ENCODE data around the gene SIRPG. TPM values are rescaled to one million over a fixed set of nuclear protein-coding genes. Genes with fewer than 3 reads are reported as not detected.
"Not testable (repeated sequence)": the region's sequence is repeated elsewhere in the genome, so short reads cannot be mapped to it uniquely, and the experiment has no call there.

SIRPG gene
- polyA plus RNA-seq, 1 of the 3 experiments (the other 2 are of a cell fraction) = not detected

GRCh38 chr20:1644101-1644962, 13.2 kb downstream of the SIRPG start:
- Histone ChIP-seq H2AFZ (ENCODE audit: low read depth) (no peak overlapping the region), H3F3A (replicated peaks; ENCODE audit: insufficient read depth) (no peaks in the 10 kb centered on the region), H3K79me2 (ENCODE audit: insufficient read depth) (no peaks in the 10 kb centered on the region), H3K9ac (no peak overlapping the region), H4K20me1 (ENCODE audit: insufficient read depth) (no peaks in the 10 kb centered on the region), H3K4me1 (ENCODE audit: control insufficient read depth in 1 of 2, insufficient read depth in 2 of 2, low read depth in 1 of 2, low read length in 1 of 2) (no peaks in the 10 kb centered on the region), H3K9me2 (no peaks in the 10 kb centered on the region), H3K4me3 (ENCODE audit: low read depth in 2 of 2, low read length in 1 of 2) (no peak overlapping the region), H3K36me3 (replicated peaks in 1 of 2; ENCODE audit: control insufficient read depth in 1 of 2, insufficient read depth in 2 of 2, low read length in 1 of 2) (no peaks in the 10 kb centered on the region), H3K4me2 (no peak overlapping the region), H3K9me3 (no peaks in the 10 kb centered on the region), H3K27ac (ENCODE audit: low read depth in 2 of 2, low read length in 1 of 2) (no peak overlapping the region), H3K27me3 (ENCODE audit: insufficient read depth) (no peaks in the 10 kb centered on the region)
- ChIA-PET POLR2A (no interaction called here), CTCF (no interaction called here)
- no peak for DNase-seq
- 46% methylated on average over 4 of the region's 8 CpGs for WGBS (ENCODE audit: low lambda C conversion rate)
- no peak for TF ChIP-seq EZH2phosphoT487 (IDR thresholded peaks at IDR 0.05; ENCODE audit: borderline replicate concordance, low read depth)
- TF ChIP-seq RFX5 (IDR thresholded peaks at IDR 0.05; ENCODE audit: low read length) = no peak
- TF ChIP-seq, protein P1, sequence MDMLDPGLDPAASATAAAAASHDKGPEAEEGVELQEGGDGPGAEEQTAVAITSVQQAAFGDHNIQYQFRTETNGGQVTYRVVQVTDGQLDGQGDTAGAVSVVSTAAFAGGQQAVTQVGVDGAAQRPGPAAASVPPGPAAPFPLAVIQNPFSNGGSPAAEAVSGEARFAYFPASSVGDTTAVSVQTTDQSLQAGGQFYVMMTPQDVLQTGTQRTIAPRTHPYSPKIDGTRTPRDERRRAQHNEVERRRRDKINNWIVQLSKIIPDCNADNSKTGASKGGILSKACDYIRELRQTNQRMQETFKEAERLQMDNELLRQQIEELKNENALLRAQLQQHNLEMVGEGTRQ (IDR thresholded peaks at IDR 0.05; ENCODE audit: borderline replicate concordance, low read depth, low read length) = no peak
- no peak for TF ChIP-seq IRF3 (IDR thresholded peaks at IDR 0.05; ENCODE audit: low read depth, low read length)
- no peak for TF ChIP-seq PBX3 (IDR thresholded peaks at IDR 0.05)
- no peak for TF ChIP-seq TAF1 (IDR thresholded peaks at IDR 0.05; ENCODE audit: borderline replicate concordance, low read depth, low read length)
- TF ChIP-seq GATA2 (CRISPR knock-in tag; IDR thresholded peaks at IDR 0.05) = no peak
- TF ChIP-seq TEAD4 (IDR thresholded peaks at IDR 0.05; ENCODE audit: borderline replicate concordance, insufficient read depth) = no peak
- no peak for TF ChIP-seq MEF2A (IDR thresholded peaks at IDR 0.05; ENCODE audit: borderline replicate concordance, low read depth)
- no peak for TF ChIP-seq YY1 (IDR thresholded peaks at IDR 0.05; ENCODE audit: low read depth)
- TF ChIP-seq ELF1 (IDR thresholded peaks at IDR 0.05) = no peak
- TF ChIP-seq RAD21 (IDR thresholded peaks at IDR 0.05; ENCODE audit: low read length) = no peak
- no peak for TF ChIP-seq FOSL2 (IDR thresholded peaks at IDR 0.05; ENCODE audit: borderline replicate concordance, low read depth)

- H3K27me3 ChIP-seq (ENCODE audit: insufficient read depth); H3K9me3 ChIP-seq; H4K20me1 ChIP-seq (ENCODE audit: insufficient read depth); POLR2A ChIA-PET; H3K4me1 ChIP-seq (ENCODE audit: control insufficient read depth in 1 of 2, insufficient read depth in 2 of 2, low read depth in 1 of 2, low read length in 1 of 2); H3K36me3 ChIP-seq (replicated peaks in 1 of 2; ENCODE audit: control insufficient read depth in 1 of 2, insufficient read depth in 2 of 2, low read length in 1 of 2); H3K79me2 ChIP-seq (ENCODE audit: insufficient read depth); DNase-seq; H3K9ac ChIP-seq; CTCF ChIA-PET; H2AFZ ChIP-seq (ENCODE audit: low read depth); H3K27ac ChIP-seq (ENCODE audit: low read depth in 2 of 2, low read length in 1 of 2); H3K4me2 ChIP-seq; H3F3A ChIP-seq (replicated peaks; ENCODE audit: insufficient read depth); H3K4me3 ChIP-seq (ENCODE audit: low read depth in 2 of 2, low read length in 1 of 2); H3K9me2 ChIP-seq: not testable (repeated sequence)
- WGBS (ENCODE audit: low lambda C conversion rate) = 38% methylated on average over 2 of the region's 2 CpGs
These were observed 18.9 kb downstream of the SIRPG start for GRCh38 chr20:1638643-1639042.
